ENCODE results near the gene PRRT1B. TPM values are rescaled to one million over a fixed set of nuclear protein-coding genes. Genes with fewer than 3 reads are reported as not detected.

The PRRT1B gene
- polyA plus RNA-seq, 2 donors, result not detected

- Histone ChIP-seq H3K36me3 (ENCODE audit: control insufficient read depth in 2 of 2, insufficient read depth in 2 of 2, low read length in 1 of 2) (peaks cover 15 to 62% of the 10 kb centered on the region in 2 donors), H3K27me3 (ENCODE audit: control insufficient read depth in 1 of 2, insufficient read depth in 2 of 2, low read length in 2 of 2) (no peaks in the 10 kb centered on the region), H3K4me1 (ENCODE audit: control insufficient read depth in 2 of 2, insufficient read depth in 2 of 2, low read length in 1 of 2) (no peaks in the 10 kb centered on the region), H3K27ac (ENCODE audit: low read depth in 2 of 2, low read length in 1 of 2) (no peak overlapping the region), H3K9me3 (ENCODE audit: control insufficient read depth in 2 of 2, insufficient read depth in 1 of 2, low read depth in 1 of 2, low read length in 1 of 2) (no peaks in the 10 kb centered on the region), H3K4me3 (ENCODE audit: low read depth in 1 of 2, low read length in 2 of 2) (no peak overlapping the region)
- WGBS, 2 donors, result 68 to 69% methylated on average over 21 of the region's 21 CpGs
Measured at GRCh38 chr9:131590907-131591844, 45.9 kb downstream of the PRRT1B start.

GRCh38 chr9:131591845-131592208 lies 46.5 kb downstream of the PRRT1B start:
- WGBS, 2 donors, result 73 to 79% methylated on average over 6 of the region's 6 CpGs

GRCh38 chr9:131593091-131593820 lies 47.9 kb downstream of the PRRT1B start:
- WGBS, 2 donors, result 65 to 77% methylated on average over 15 of the region's 15 CpGs
- Histone ChIP-seq H3K36me3 (ENCODE audit: control insufficient read depth in 2 of 2, insufficient read depth in 2 of 2, low read length in 1 of 2) (peaks cover 11 to 68% of the 10 kb centered on the region in 2 donors), H3K4me3 (ENCODE audit: low read depth in 1 of 2, low read length in 2 of 2) (no peak overlapping the region)

More at GRCh38 chr9:131591845-131592208, 46.5 kb downstream of the PRRT1B start:
- H3K4me1 ChIP-seq (ENCODE audit: control insufficient read depth in 2 of 2, insufficient read depth in 2 of 2, low read length in 1 of 2), result no peaks in the 10 kb centered on the region
- H3K36me3 ChIP-seq (ENCODE audit: control insufficient read depth in 2 of 2, insufficient read depth in 2 of 2, low read length in 1 of 2), result peaks cover 15 to 68% of the 10 kb centered on the region in 2 donors
- no peaks in the 10 kb centered on the region for H3K9me3 ChIP-seq (ENCODE audit: control insufficient read depth in 2 of 2, insufficient read depth in 1 of 2, low read depth in 1 of 2, low read length in 1 of 2)
- no peak overlapping the region for H3K27ac ChIP-seq (ENCODE audit: low read depth in 2 of 2, low read length in 1 of 2)
- no peak overlapping the region for H3K4me3 ChIP-seq (ENCODE audit: low read depth in 1 of 2, low read length in 2 of 2)
- no peaks in the 10 kb centered on the region for H3K27me3 ChIP-seq (ENCODE audit: control insufficient read depth in 1 of 2, insufficient read depth in 2 of 2, low read length in 2 of 2)

GRCh38 chr9:131593936-131594665 lies 48.8 kb downstream of the PRRT1B start:
- Histone ChIP-seq H3K4me1 (ENCODE audit: control insufficient read depth in 2 of 2, insufficient read depth in 2 of 2, low read length in 1 of 2) (no peaks in the 10 kb centered on the region), H3K27ac (ENCODE audit: low read depth in 2 of 2, low read length in 1 of 2) (no peak overlapping the region), H3K36me3 (ENCODE audit: control insufficient read depth in 2 of 2, insufficient read depth in 2 of 2, low read length in 1 of 2) (peaks cover 12 to 64% of the 10 kb centered on the region in 2 donors), H3K27me3 (ENCODE audit: control insufficient read depth in 1 of 2, insufficient read depth in 2 of 2, low read length in 2 of 2) (no peaks in the 10 kb centered on the region), H3K4me3 (ENCODE audit: low read depth in 1 of 2, low read length in 2 of 2) (no peak overlapping the region), H3K9me3 (ENCODE audit: control insufficient read depth in 2 of 2, insufficient read depth in 1 of 2, low read depth in 1 of 2, low read length in 1 of 2) (no peaks in the 10 kb centered on the region)
- 78 to 84% methylated on average over 21 of the region's 21 CpGs for WGBS, 2 donors

More at GRCh38 chr9:131593091-131593820, 47.9 kb downstream of the PRRT1B start:
- Histone ChIP-seq H3K27me3 (ENCODE audit: control insufficient read depth in 1 of 2, insufficient read depth in 2 of 2, low read length in 2 of 2) (no peaks in the 10 kb centered on the region), H3K4me1 (ENCODE audit: control insufficient read depth in 2 of 2, insufficient read depth in 2 of 2, low read length in 1 of 2) (no peaks in the 10 kb centered on the region), H3K9me3 (ENCODE audit: control insufficient read depth in 2 of 2, insufficient read depth in 1 of 2, low read depth in 1 of 2, low read length in 1 of 2) (no peaks in the 10 kb centered on the region), H3K27ac (ENCODE audit: low read depth in 2 of 2, low read length in 1 of 2) (no peak overlapping the region)

GRCh38 chr9:131594906-131595665 lies 49.8 kb downstream of the PRRT1B start:
- Histone ChIP-seq H3K27ac (ENCODE audit: low read depth in 2 of 2, low read length in 1 of 2) (no peak overlapping the region), H3K4me1 (ENCODE audit: control insufficient read depth in 2 of 2, insufficient read depth in 2 of 2, low read length in 1 of 2) (no peaks in the 10 kb centered on the region), H3K4me3 (ENCODE audit: low read depth in 1 of 2, low read length in 2 of 2) (no peak overlapping the region), H3K27me3 (ENCODE audit: control insufficient read depth in 1 of 2, insufficient read depth in 2 of 2, low read length in 2 of 2) (no peaks in the 10 kb centered on the region), H3K36me3 (ENCODE audit: control insufficient read depth in 2 of 2, insufficient read depth in 2 of 2, low read length in 1 of 2) (peaks cover 13 to 57% of the 10 kb centered on the region in 2 donors), H3K9me3 (ENCODE audit: control insufficient read depth in 2 of 2, insufficient read depth in 1 of 2, low read depth in 1 of 2, low read length in 1 of 2) (no peaks in the 10 kb centered on the region)
- WGBS, 2 donors, result 83 to 87% methylated on average over 20 of the region's 20 CpGs

GRCh38 chr9:131595696-131596429 lies 50.5 kb downstream of the PRRT1B start:
- Histone ChIP-seq H3K27me3 (ENCODE audit: control insufficient read depth in 1 of 2, insufficient read depth in 2 of 2, low read length in 2 of 2) (no peaks in the 10 kb centered on the region), H3K36me3 (ENCODE audit: control insufficient read depth in 2 of 2, insufficient read depth in 2 of 2, low read length in 1 of 2) (peaks cover 15 to 52% of the 10 kb centered on the region in 2 donors), H3K27ac (ENCODE audit: low read depth in 2 of 2, low read length in 1 of 2) (no peak overlapping the region), H3K4me3 (ENCODE audit: low read depth in 1 of 2, low read length in 2 of 2) (no peak overlapping the region), H3K9me3 (ENCODE audit: control insufficient read depth in 2 of 2, insufficient read depth in 1 of 2, low read depth in 1 of 2, low read length in 1 of 2) (no peaks in the 10 kb centered on the region), H3K4me1 (ENCODE audit: control insufficient read depth in 2 of 2, insufficient read depth in 2 of 2, low read length in 1 of 2) (no peaks in the 10 kb centered on the region)
- WGBS, 2 donors, result 85 to 88% methylated on average over 20 of the region's 20 CpGs

GRCh38 chr9:131596430-131596743 lies 51.1 kb downstream of the PRRT1B start:
- Histone ChIP-seq H3K4me3 (ENCODE audit: low read depth in 1 of 2, low read length in 2 of 2) (no peak overlapping the region), H3K36me3 (ENCODE audit: control insufficient read depth in 2 of 2, insufficient read depth in 2 of 2, low read length in 1 of 2) (peaks cover 15 to 52% of the 10 kb centered on the region in 2 donors), H3K27me3 (ENCODE audit: control insufficient read depth in 1 of 2, insufficient read depth in 2 of 2, low read length in 2 of 2) (no peaks in the 10 kb centered on the region), H3K9me3 (ENCODE audit: control insufficient read depth in 2 of 2, insufficient read depth in 1 of 2, low read depth in 1 of 2, low read length in 1 of 2) (no peaks in the 10 kb centered on the region), H3K27ac (ENCODE audit: low read depth in 2 of 2, low read length in 1 of 2) (no peak overlapping the region), H3K4me1 (ENCODE audit: control insufficient read depth in 2 of 2, insufficient read depth in 2 of 2, low read length in 1 of 2) (no peaks in the 10 kb centered on the region)
- WGBS, 2 donors, result 94 to 97% methylated on average over 4 of the region's 4 CpGs

GRCh38 chr9:131597246-131597645 lies 51.9 kb downstream of the PRRT1B start:
- 96 to 97% methylated on average over 7 of the region's 7 CpGs for WGBS, 2 donors
- Histone ChIP-seq H3K27ac (ENCODE audit: low read depth in 2 of 2, low read length in 1 of 2) (no peak overlapping the region), H3K4me3 (ENCODE audit: low read depth in 1 of 2, low read length in 2 of 2) (no peak overlapping the region), H3K27me3 (ENCODE audit: control insufficient read depth in 1 of 2, insufficient read depth in 2 of 2, low read length in 2 of 2) (no peaks in the 10 kb centered on the region), H3K36me3 (ENCODE audit: control insufficient read depth in 2 of 2, insufficient read depth in 2 of 2, low read length in 1 of 2) (peaks cover 15 to 49% of the 10 kb centered on the region in 2 donors), H3K9me3 (ENCODE audit: control insufficient read depth in 2 of 2, insufficient read depth in 1 of 2, low read depth in 1 of 2, low read length in 1 of 2) (no peaks in the 10 kb centered on the region), H3K4me1 (ENCODE audit: control insufficient read depth in 2 of 2, insufficient read depth in 2 of 2, low read length in 1 of 2) (no peaks in the 10 kb centered on the region)
